ENCODE results near the gene ZNF335. TPM values are rescaled to one million over a fixed set of nuclear protein-coding genes. Genes with fewer than 3 reads are reported as not detected.

ZNF335 gene
- total and polyA plus RNA-seq, 2 experiments from 2014 or later, result 12.6 to 14.9 TPM

- H2AFZ ChIP-seq, result no peak overlapping the region
- H3K27ac ChIP-seq, result no peak overlapping the region
- no peak for DNase-seq (ENCODE audit: low spot score)
- H3K9me2 ChIP-seq (replicated peaks; ENCODE audit: insufficient read depth), result no peaks in the 10 kb centered on the region
- no peaks in the 10 kb centered on the region for H4K20me1 ChIP-seq (ENCODE audit: insufficient read depth, poor library complexity, severe bottlenecking)
- no peaks in the 10 kb centered on the region for H3K27me3 ChIP-seq
- H3K4me3 ChIP-seq, result no peak overlapping the region
- H3K4me1 ChIP-seq (ENCODE audit: insufficient read depth), result peaks cover 10% of the 10 kb centered on the region
- WGBS (ENCODE audit: low lambda C conversion rate, missing lambda C conversion rate), result 92% methylated on average over 6 of the region's 12 CpGs
- H3K36me3 ChIP-seq (replicated peaks; ENCODE audit: insufficient read depth, low read depth), result no peaks in the 10 kb centered on the region
- TF ChIP-seq CTCF (IDR thresholded peaks at IDR 0.05; ENCODE audit: poor library complexity) (no peak), EZH2phosphoT487 (IDR thresholded peaks at IDR 0.05; ENCODE audit: low read depth, severe bottlenecking, unreplicated experiment) (no peak), EZH2 (IDR thresholded peaks at IDR 0.05; ENCODE audit: borderline replicate concordance) (no peak)
- no peaks in the 10 kb centered on the region for H3K9me3 ChIP-seq (ENCODE audit: low read depth)
- no peaks in the 10 kb centered on the region for H3K79me2 ChIP-seq
- H3K4me2 ChIP-seq, result no peak overlapping the region
Observed at GRCh38 chr20:45909336-45909808, 62.6 kb downstream of the ZNF335 start.

GRCh38 chr20:45908084-45908483 is 63.9 kb downstream of the ZNF335 start:
- Histone ChIP-seq H4K20me1 (ENCODE audit: insufficient read depth, poor library complexity, severe bottlenecking) (no peaks in the 10 kb centered on the region), H3K27me3 (no peaks in the 10 kb centered on the region), H3K79me2 (no peaks in the 10 kb centered on the region), H3K27ac (no peak overlapping the region), H3K9me2 (replicated peaks; ENCODE audit: insufficient read depth) (no peaks in the 10 kb centered on the region), H3K9me3 (ENCODE audit: low read depth) (no peaks in the 10 kb centered on the region), H3K4me1 (ENCODE audit: insufficient read depth) (peaks cover 10% of the 10 kb centered on the region), H3K4me3 (no peak overlapping the region), H3K4me2 (no peak overlapping the region), H3K36me3 (replicated peaks; ENCODE audit: insufficient read depth, low read depth) (no peaks in the 10 kb centered on the region), H2AFZ (no peak overlapping the region)
- WGBS (ENCODE audit: low lambda C conversion rate, missing lambda C conversion rate), result 96% methylated on average over 2 of the region's 2 CpGs
- TF ChIP-seq EZH2phosphoT487 (IDR thresholded peaks at IDR 0.05; ENCODE audit: low read depth, severe bottlenecking, unreplicated experiment), result no peak
- TF ChIP-seq CTCF (IDR thresholded peaks at IDR 0.05; ENCODE audit: poor library complexity), result no peak
- TF ChIP-seq EZH2 (IDR thresholded peaks at IDR 0.05; ENCODE audit: borderline replicate concordance), result no peak
- no peak for DNase-seq (ENCODE audit: low spot score)

- Histone ChIP-seq H3K9me3 (ENCODE audit: low read depth) (no peaks in the 10 kb centered on the region), H3K79me2 (no peaks in the 10 kb centered on the region), H3K4me3 (no peak overlapping the region), H3K4me2 (no peak overlapping the region), H3K4me1 (ENCODE audit: insufficient read depth) (peaks cover 8% of the 10 kb centered on the region), H3K27ac (no peak overlapping the region), H4K20me1 (ENCODE audit: insufficient read depth, poor library complexity, severe bottlenecking) (no peaks in the 10 kb centered on the region), H3K27me3 (no peaks in the 10 kb centered on the region), H3K36me3 (replicated peaks; ENCODE audit: insufficient read depth, low read depth) (no peaks in the 10 kb centered on the region), H2AFZ (no peak overlapping the region), H3K9me2 (replicated peaks; ENCODE audit: insufficient read depth) (no peaks in the 10 kb centered on the region)
- 97% methylated on average over 17 of the region's 17 CpGs for WGBS (ENCODE audit: low lambda C conversion rate, missing lambda C conversion rate)
- DNase-seq (ENCODE audit: low spot score), result no peak
- TF ChIP-seq EZH2 (IDR thresholded peaks at IDR 0.05; ENCODE audit: borderline replicate concordance) (no peak), CTCF (IDR thresholded peaks at IDR 0.05; ENCODE audit: poor library complexity) (no peak), EZH2phosphoT487 (IDR thresholded peaks at IDR 0.05; ENCODE audit: low read depth, severe bottlenecking, unreplicated experiment) (no peak)
Observed at GRCh38 chr20:45907219-45907948, 64.6 kb downstream of the ZNF335 start.
